Stomach (tissue), 9 donors: ENCODE results near the gene MYT1. TPM values are rescaled to one million over a fixed set of nuclear protein-coding genes. Genes with fewer than 3 reads are reported as not detected.
A peak's percentile ranks its signal among the peaks of the same experiment; 100 is the strongest.

Experiments used
- DNase-seq, 2 donors: peaks; one replicate each; pipeline versions ENCODE4 v3.0.0 to v3.0.0-alpha.2; 2013 to 2019
- H3K27ac ChIP-seq, 5 donors: fragments of 200-600 bp in 4 of 5; sonication (generic) in 4 of 5; one replicate each; pipeline ENCODE4 v1.5.1; 2013 to 2019; ENCODE audit warnings: mild to moderate bottlenecking in 1 of 5, moderate library complexity in 1 of 5
- H3K27me3 ChIP-seq, 3 donors: fragments of 200-600 bp; sonication (generic); one replicate each; pipeline ENCODE4 v1.5.1; 2017 to 2019; ENCODE audit warnings: mixed run types in 1 of 3
- H3K36me3 ChIP-seq, 4 donors: fragments of 200-600 bp; sonication (generic); 1 replicate in 3 of 4; 2 replicates in 1 of 4; pipeline ENCODE4 v1.5.1; 2016 to 2019
- H3K4me1 ChIP-seq, 4 donors: fragments of 200-600 bp; sonication (generic); one replicate each; pipeline ENCODE4 v1.5.1; 2016 to 2019
- H3K4me3 ChIP-seq, 4 donors: fragments of 200-600 bp; sonication (generic) in 3 of 4; one replicate each; pipeline ENCODE4 v1.5.1; 2016 to 2019; ENCODE audit warnings: mild to moderate bottlenecking in 1 of 4
- H3K9me3 ChIP-seq, 4 donors: fragments of 200-600 bp; sonication (generic); one replicate each; pipeline ENCODE4 v1.5.1; 2016 to 2019
- CTCF ChIP-seq, 7 experiments: fragments of 450-650 bp in 4 of 7; fragments of 200-600 bp in 3 of 7; sonication (generic) in 3 of 7; IDR thresholded peaks; one replicate each; pipeline ENCODE4 v1.5.1; 2016 to 2019; ENCODE audit warnings: antibody characterized with exemption in 7 of 7, control low read depth in 2 of 7, mild to moderate bottlenecking in 1 of 7
- EP300 ChIP-seq: sonication (generic); formaldehyde crosslinking; IDR thresholded peaks from one replicate; pipeline ENCODE4 v1.6.1; 2017; ENCODE audit warnings: antibody characterized with exemption
- POLR2A ChIP-seq, 4 donors: fragments of 450-650 bp; IDR thresholded peaks; one replicate each; pipeline ENCODE4 v1.6.1; 2016; ENCODE audit warnings: antibody characterized with exemption in 4 of 4, control low read depth in 2 of 4, mild to moderate bottlenecking in 1 of 4, moderate library complexity in 1 of 4
- POLR2AphosphoS5 ChIP-seq, 3 donors: sonication (generic); formaldehyde crosslinking; IDR thresholded peaks; one replicate each; pipeline ENCODE4 v1.6.1; 2016; ENCODE audit warnings: antibody characterized with exemption in 3 of 3
- WGBS, 5 donors: extraction: QIAGEN DNeasy Blood & Tissue Kit in 3 of 5; methylation state at CpG; one replicate each; pipeline versions ENCODE4 v1.1.5 to v1.1.7; 2013 to 2018; 5-methylcytosine and 5-hydroxymethylcytosine counted together
- intact Hi-C: fragments of 100-400 bp; cut with DNase I; formaldehyde crosslinking; loops from one replicate; pipeline ENCODE4 v1.15.1; 2023; ENCODE audit warnings: low total_unique reads
- polyA plus RNA-seq, 3 donors: library from polyadenylated mRNA; stranded (reverse); fragments of 200-250 nt; gene quantifications; one replicate each; pipeline ENCODE4 v1.2.3, GENCODE V29; 2013
- total RNA-seq, 5 donors: library from RNA; depleted of rRNA; stranded (reverse); fragments of >200 nt; gene quantifications; one replicate each; pipeline versions ENCODE4 v1.1.0 to v1.2.3, GENCODE V29; 2014 to 2016
- donor health status: healthy with polysubstance abuse.
- donor health status: Bipolar disorder and iron deficiency.
- donor health status: healthy.

Gene MYT1
- total and polyA plus RNA-seq, 8 donors, result 0.08 to 0.55 (median 0.25) TPM; not detected in 5

DNA sequence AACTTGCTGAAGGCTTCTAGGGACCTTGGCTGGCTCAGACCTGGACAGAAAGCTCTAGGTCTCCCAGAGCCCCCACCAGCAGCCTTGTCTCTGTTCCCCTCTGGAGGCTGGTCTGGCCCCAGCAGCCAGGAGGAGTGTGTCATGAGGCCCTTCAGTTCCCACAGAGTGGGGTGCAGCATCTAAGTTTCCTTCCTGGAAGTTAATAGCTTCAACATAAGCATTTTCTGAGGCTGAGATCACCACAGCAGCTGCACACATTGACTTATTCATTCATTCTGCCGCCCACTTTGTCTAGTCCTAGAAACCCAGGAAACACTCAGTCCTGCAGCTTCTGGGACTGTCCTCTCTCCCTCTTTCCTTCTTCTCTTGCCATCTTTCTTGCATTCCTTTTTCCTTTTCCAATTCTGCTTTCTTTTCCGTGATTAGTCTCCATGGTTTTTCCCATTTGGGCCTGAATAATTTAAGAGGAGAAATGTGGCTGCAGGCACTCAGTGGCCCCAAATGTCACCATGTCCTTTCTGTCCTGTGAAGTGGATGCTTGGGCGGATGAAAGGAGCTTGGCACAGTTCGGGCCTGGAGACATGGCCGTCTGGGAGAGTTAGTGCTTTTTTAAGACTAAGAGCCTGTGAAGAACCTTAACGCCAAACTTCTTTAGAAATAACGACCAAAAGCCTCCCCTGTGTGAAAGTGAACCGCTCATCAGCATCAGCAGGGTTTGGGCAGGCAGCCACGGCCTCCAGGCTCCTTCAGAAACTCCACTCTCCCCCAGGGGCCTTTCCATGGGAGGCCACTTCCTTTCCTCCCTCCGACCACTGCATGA is 60.3 kb downstream of the MYT1 start:
- no peaks in the 10 kb centered on the region for H3K36me3 ChIP-seq
- TF ChIP-seq POLR2AphosphoS5 (IDR thresholded peaks at IDR 0.05), result no peak
- TF ChIP-seq EP300, result no peak
- TF ChIP-seq CTCF (IDR thresholded peaks at IDR 0.05), result no peak
- no peak for TF ChIP-seq POLR2A (IDR thresholded peaks at IDR 0.05)
- 63 to 80% (median 72%) methylated on average over 9 to 10 of the region's 10 CpGs for WGBS, 5 donors
- DNase-seq, result peak in 1 of 2 donors; percentile 87
- peaks cover 0 to 26% (median 10%) of the 10 kb centered on the region in 4 donors for H3K4me1 ChIP-seq
- H3K27me3 ChIP-seq, result peaks cover 0 to 14% (median 0%) of the 10 kb centered on the region in 3 donors
- H3K4me3 ChIP-seq, result no peak overlapping the region
- intact Hi-C loops, result no loop called here
- H3K27ac ChIP-seq, result no peak overlapping the region
- no peaks in the 10 kb centered on the region for H3K9me3 ChIP-seq

- Histone ChIP-seq H3K27me3 (peaks cover 0 to 8% (median 0%) of the 10 kb centered on the region in 3 donors), H3K36me3 (no peaks in the 10 kb centered on the region), H3K27ac (no peak overlapping the region), H3K4me1 (peaks cover 0 to 26% (median 10%) of the 10 kb centered on the region in 4 donors), H3K9me3 (no peaks in the 10 kb centered on the region), H3K4me3 (no peak overlapping the region)
- DNase-seq, result no peak
- TF ChIP-seq CTCF (IDR thresholded peaks at IDR 0.05), result no peak
- no peak for TF ChIP-seq POLR2A (IDR thresholded peaks at IDR 0.05)
- no peak for TF ChIP-seq POLR2AphosphoS5 (IDR thresholded peaks at IDR 0.05)
- no peak for TF ChIP-seq EP300
- 71 to 84% (median 81%) methylated on average over 10 to 14 of the region's 14 CpGs for WGBS, 5 donors
- intact Hi-C loops, result no loop called here
Observed at GRCh38 chr20:64225171-64225595, 60.9 kb downstream of the MYT1 start.

DNA sequence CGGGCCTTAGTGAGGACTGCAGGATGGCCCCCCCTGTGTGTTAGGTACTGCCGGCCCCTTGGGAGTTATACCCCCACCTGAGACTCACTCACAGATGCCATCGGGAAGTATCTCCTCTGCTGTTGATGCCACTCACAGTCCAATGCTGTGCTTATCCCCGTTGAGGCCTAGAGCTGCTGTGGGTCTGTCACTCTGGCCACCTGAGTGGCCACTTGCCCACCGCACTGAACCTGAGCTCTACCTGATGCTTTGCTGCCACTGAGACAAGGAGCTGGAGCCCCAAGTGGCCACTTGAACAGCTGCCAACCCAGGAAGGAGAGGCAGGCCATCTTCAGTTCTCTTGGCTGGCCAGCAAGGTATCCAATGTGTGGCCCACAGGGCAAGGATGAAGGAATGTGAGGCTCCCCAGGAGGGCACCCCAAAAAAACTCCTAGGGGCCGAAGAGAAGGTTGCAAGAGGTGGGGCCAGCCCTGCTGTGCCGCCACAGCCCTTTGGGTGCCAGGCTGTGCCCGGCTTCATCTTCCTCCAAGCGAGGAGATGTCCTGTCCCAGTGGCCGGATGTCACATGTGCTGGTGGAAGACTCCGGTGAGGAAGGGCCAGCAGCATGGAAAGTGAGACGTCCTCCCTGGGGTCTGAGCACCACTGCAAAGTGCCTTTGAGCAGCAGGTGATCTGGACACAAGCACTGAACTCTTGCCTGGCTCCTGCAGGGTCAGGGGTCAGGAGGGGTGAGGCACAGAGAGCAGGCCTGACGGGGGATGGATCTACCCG is 61.8 kb downstream of the MYT1 start:
- no peaks in the 10 kb centered on the region for H3K9me3 ChIP-seq
- DNase-seq, result no peak
- H3K27ac ChIP-seq, result no peak overlapping the region
- H3K4me3 ChIP-seq, result no peak overlapping the region
- TF ChIP-seq CTCF (IDR thresholded peaks at IDR 0.05), result no peak
- TF ChIP-seq POLR2A (IDR thresholded peaks at IDR 0.05), result no peak
- TF ChIP-seq EP300, result no peak
- TF ChIP-seq POLR2AphosphoS5 (IDR thresholded peaks at IDR 0.05), result no peak
- intact Hi-C loops, result no loop called here
- no peaks in the 10 kb centered on the region for H3K27me3 ChIP-seq
- H3K4me1 ChIP-seq, result peaks cover 0 to 26% (median 8%) of the 10 kb centered on the region in 4 donors
- no peaks in the 10 kb centered on the region for H3K36me3 ChIP-seq
- 86 to 93% (median 92%) methylated on average over 8 to 14 of the region's 14 CpGs for WGBS, 5 donors
